B cell (primary cell): ENCODE measurements around the gene SLC35B3.

ENCODE experiments used
- EZH2 ChIP-seq: IDR thresholded peaks from 2 replicates; pipeline ENCODE4 v1.6.1; 2012; ENCODE audit warnings: borderline replicate concordance, low read depth, mild to moderate bottlenecking, moderate library complexity, low read length; ENCODE audit not compliant: insufficient read depth, poor library complexity, severe bottlenecking
- TF ChIP-seq, protein P1 (sequence below): fragments of 200-600 bp; IDR thresholded peaks from one replicate; pipeline ENCODE4 v1.8.0; 2022; ENCODE audit warnings: antibody characterized with exemption, mild to moderate bottlenecking

- TF ChIP-seq, protein P1, sequence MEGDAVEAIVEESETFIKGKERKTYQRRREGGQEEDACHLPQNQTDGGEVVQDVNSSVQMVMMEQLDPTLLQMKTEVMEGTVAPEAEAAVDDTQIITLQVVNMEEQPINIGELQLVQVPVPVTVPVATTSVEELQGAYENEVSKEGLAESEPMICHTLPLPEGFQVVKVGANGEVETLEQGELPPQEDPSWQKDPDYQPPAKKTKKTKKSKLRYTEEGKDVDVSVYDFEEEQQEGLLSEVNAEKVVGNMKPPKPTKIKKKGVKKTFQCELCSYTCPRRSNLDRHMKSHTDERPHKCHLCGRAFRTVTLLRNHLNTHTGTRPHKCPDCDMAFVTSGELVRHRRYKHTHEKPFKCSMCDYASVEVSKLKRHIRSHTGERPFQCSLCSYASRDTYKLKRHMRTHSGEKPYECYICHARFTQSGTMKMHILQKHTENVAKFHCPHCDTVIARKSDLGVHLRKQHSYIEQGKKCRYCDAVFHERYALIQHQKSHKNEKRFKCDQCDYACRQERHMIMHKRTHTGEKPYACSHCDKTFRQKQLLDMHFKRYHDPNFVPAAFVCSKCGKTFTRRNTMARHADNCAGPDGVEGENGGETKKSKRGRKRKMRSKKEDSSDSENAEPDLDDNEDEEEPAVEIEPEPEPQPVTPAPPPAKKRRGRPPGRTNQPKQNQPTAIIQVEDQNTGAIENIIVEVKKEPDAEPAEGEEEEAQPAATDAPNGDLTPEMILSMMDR = no peak
- no peak for TF ChIP-seq EZH2
Measured at GRCh38 chr6:8392569-8392968, 42.8 kb downstream of the SLC35B3 start.
